Stomach (tissue), 9 donors: ENCODE measurements around the gene KRT15. TPM values are rescaled to one million over a fixed set of nuclear protein-coding genes. Genes with fewer than 3 reads are reported as not detected.

ENCODE experiments used
- DNase-seq, 2 donors: peaks; one replicate each; pipeline versions ENCODE4 v3.0.0 to v3.0.0-alpha.2; 2013 to 2019
- H3K27ac ChIP-seq, 5 donors: fragments of 200-600 bp in 4 of 5; sonication (generic) in 4 of 5; one replicate each; pipeline ENCODE4 v1.5.1; 2013 to 2019; ENCODE audit warnings: mild to moderate bottlenecking in 1 of 5, moderate library complexity in 1 of 5
- H3K27me3 ChIP-seq, 3 donors: fragments of 200-600 bp; sonication (generic); one replicate each; pipeline ENCODE4 v1.5.1; 2017 to 2019; ENCODE audit warnings: mixed run types in 1 of 3
- H3K36me3 ChIP-seq, 4 donors: fragments of 200-600 bp; sonication (generic); 1 replicate in 3 of 4; 2 replicates in 1 of 4; pipeline ENCODE4 v1.5.1; 2016 to 2019
- H3K4me1 ChIP-seq, 4 donors: fragments of 200-600 bp; sonication (generic); one replicate each; pipeline ENCODE4 v1.5.1; 2016 to 2019
- H3K4me3 ChIP-seq, 4 donors: fragments of 200-600 bp; sonication (generic) in 3 of 4; one replicate each; pipeline ENCODE4 v1.5.1; 2016 to 2019; ENCODE audit warnings: mild to moderate bottlenecking in 1 of 4
- H3K9me3 ChIP-seq, 4 donors: fragments of 200-600 bp; sonication (generic); one replicate each; pipeline ENCODE4 v1.5.1; 2016 to 2019
- CTCF ChIP-seq, 7 experiments: fragments of 450-650 bp in 4 of 7; fragments of 200-600 bp in 3 of 7; sonication (generic) in 3 of 7; IDR thresholded peaks; one replicate each; pipeline ENCODE4 v1.5.1; 2016 to 2019; ENCODE audit warnings: antibody characterized with exemption in 7 of 7, control low read depth in 2 of 7, mild to moderate bottlenecking in 1 of 7
- EP300 ChIP-seq: sonication (generic); formaldehyde crosslinking; IDR thresholded peaks from one replicate; pipeline ENCODE4 v1.6.1; 2017; ENCODE audit warnings: antibody characterized with exemption
- POLR2A ChIP-seq, 4 donors: fragments of 450-650 bp; IDR thresholded peaks; one replicate each; pipeline ENCODE4 v1.6.1; 2016; ENCODE audit warnings: antibody characterized with exemption in 4 of 4, control low read depth in 2 of 4, mild to moderate bottlenecking in 1 of 4, moderate library complexity in 1 of 4
- POLR2AphosphoS5 ChIP-seq, 3 donors: sonication (generic); formaldehyde crosslinking; IDR thresholded peaks; one replicate each; pipeline ENCODE4 v1.6.1; 2016; ENCODE audit warnings: antibody characterized with exemption in 3 of 3
- WGBS, 5 donors: extraction: QIAGEN DNeasy Blood & Tissue Kit in 3 of 5; methylation state at CpG; one replicate each; pipeline versions ENCODE4 v1.1.5 to v1.1.7; 2013 to 2018; 5-methylcytosine and 5-hydroxymethylcytosine counted together
- intact Hi-C: fragments of 100-400 bp; cut with DNase I; formaldehyde crosslinking; loops from one replicate; pipeline ENCODE4 v1.15.1; 2023; ENCODE audit warnings: low total_unique reads
- polyA plus RNA-seq, 3 donors: library from polyadenylated mRNA; stranded (reverse); fragments of 200-250 nt; gene quantifications; one replicate each; pipeline ENCODE4 v1.2.3, GENCODE V29; 2013
- total RNA-seq, 5 donors: library from RNA; depleted of rRNA; stranded (reverse); fragments of >200 nt; gene quantifications; one replicate each; pipeline versions ENCODE4 v1.1.0 to v1.2.3, GENCODE V29; 2014 to 2016
- donor health status: healthy with polysubstance abuse.
- donor health status: Bipolar disorder and iron deficiency.
- donor health status: healthy.

The KRT15 gene
- total and polyA plus RNA-seq, 8 donors: 1.4 to 3,416 (median 2.6) TPM; not detected in 1

GRCh38 chr17:41521574-41522261 is 3.0 kb upstream of the KRT15 start:
- TF ChIP-seq POLR2AphosphoS5 (IDR thresholded peaks at IDR 0.05) (peak in 1 of 3 donors; percentile 44), EP300 (no peak)
- peak; percentile 51 to 92 for DNase-seq
- intact Hi-C loops: no loop called here
- Histone ChIP-seq H3K27me3 (peaks cover 0 to 24% (median 1%) of the 10 kb centered on the region in 3 donors), H3K4me1 (peaks cover 4 to 51% (median 33%) of the 10 kb centered on the region in 4 donors), H3K36me3 (peaks cover 0 to 20% (median 16%) of the 10 kb centered on the region in 4 donors), H3K4me3 (no peak overlapping the region), H3K27ac (peak overlapping the region; percentile 32 to 73 (median 65)), H3K9me3 (no peaks in the 10 kb centered on the region)
- 54 to 62% (median 59%) methylated on average over 6 of the region's 6 CpGs for WGBS, 5 donors

GRCh38 chr17:41520821-41521521 is 2.3 kb upstream of the KRT15 start:
- no peak for TF ChIP-seq CTCF (IDR thresholded peaks at IDR 0.05)
- TF ChIP-seq POLR2A (IDR thresholded peaks at IDR 0.05): no peak
- TF ChIP-seq EP300: no peak
- TF ChIP-seq POLR2AphosphoS5 (IDR thresholded peaks at IDR 0.05): no peak
- Histone ChIP-seq H3K27ac (peak overlapping the region in 4 of 5 donors; percentile 1 to 73 (median 60)), H3K9me3 (no peaks in the 10 kb centered on the region), H3K4me1 (peaks cover 4 to 51% (median 33%) of the 10 kb centered on the region in 4 donors), H3K4me3 (no peak overlapping the region), H3K27me3 (peaks cover 0 to 22% (median 0%) of the 10 kb centered on the region in 3 donors), H3K36me3 (peaks cover 0 to 20% (median 16%) of the 10 kb centered on the region in 4 donors)
- 33 to 42% (median 36%) methylated on average over 10 of the region's 10 CpGs for WGBS, 5 donors
- DNase-seq: peak in 1 of 2 donors; percentile 63
- intact Hi-C loops: no loop called here

DNA sequence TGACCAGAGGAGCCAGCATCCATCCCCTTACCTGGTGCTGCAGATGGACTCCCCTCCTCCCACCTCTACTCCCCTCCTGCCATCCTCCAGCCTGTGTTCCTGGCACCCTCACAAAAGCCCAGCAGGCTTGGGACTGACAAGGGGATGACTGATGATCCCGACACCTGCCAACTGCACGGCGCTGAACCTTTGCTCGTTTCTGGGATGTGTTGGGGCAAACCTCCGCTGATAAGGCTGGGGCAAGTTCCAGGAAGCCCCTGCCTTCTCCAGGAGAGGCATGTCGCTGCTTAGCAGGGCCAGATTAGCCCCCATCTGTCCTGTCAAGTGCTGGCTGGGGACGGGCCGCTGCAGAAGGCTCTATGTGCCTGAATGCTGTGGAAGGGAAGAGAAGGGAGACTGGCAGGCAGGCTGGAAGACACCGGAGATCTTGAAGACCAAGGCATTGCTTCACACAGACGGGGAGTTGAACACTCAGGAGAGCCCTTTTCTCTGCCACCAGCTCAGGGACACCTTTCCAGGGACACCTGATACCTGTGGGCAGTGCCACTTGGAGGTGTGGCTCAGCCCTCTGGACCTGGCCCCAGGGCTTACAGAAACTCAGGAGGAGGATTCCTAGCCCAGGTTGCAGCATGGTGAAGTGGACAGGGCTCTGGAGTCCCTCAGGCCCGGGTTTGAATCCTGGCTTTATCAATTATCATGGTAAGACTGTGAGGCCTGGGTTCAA is 973 bp upstream of the KRT15 start:
- H3K27ac ChIP-seq: no peak overlapping the region
- 31 to 50% (median 41%) methylated on average over 8 to 11 of the region's 11 CpGs for WGBS, 5 donors

DNA sequence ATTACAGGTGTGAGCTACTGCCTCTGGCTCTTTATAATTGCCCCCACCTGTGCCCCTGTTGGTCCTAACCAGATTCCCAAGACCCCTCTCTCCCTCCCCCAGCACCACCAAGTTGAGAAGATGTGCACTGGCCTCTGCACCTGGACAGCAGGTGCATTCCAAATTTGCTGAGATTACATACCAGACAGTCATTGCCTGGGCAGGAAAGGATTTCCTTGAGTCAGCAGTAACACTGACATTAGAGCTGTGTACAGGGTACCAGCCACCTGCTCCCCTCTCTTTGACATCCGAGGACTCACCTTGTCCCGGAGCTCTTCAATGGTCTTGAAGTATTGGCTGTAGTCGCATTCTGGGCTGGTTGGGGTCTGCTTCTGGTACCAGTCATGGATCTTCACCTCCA is 659 bp downstream of the KRT15 start:
- Histone ChIP-seq H3K4me1 (peaks cover 4 to 24% (median 20%) of the 10 kb centered on the region in 4 donors), H3K4me3 (no peak overlapping the region), H3K27me3 (peaks cover 0 to 22% (median 0%) of the 10 kb centered on the region in 3 donors), H3K27ac (no peak overlapping the region), H3K36me3 (no peaks in the 10 kb centered on the region), H3K9me3 (no peaks in the 10 kb centered on the region)
- TF ChIP-seq CTCF (IDR thresholded peaks at IDR 0.05): no peak
- TF ChIP-seq POLR2AphosphoS5 (IDR thresholded peaks at IDR 0.05): no peak
- TF ChIP-seq POLR2A (IDR thresholded peaks at IDR 0.05): no peak
- TF ChIP-seq EP300: no peak
- intact Hi-C loops: no loop called here
- no peak for DNase-seq
- WGBS, 5 donors: 83 to 91% (median 86%) methylated on average over 3 of the region's 3 CpGs

More for the DNA sequence above, 973 bp upstream of the KRT15 start:
- TF ChIP-seq CTCF (IDR thresholded peaks at IDR 0.05) (no peak), EP300 (no peak), POLR2A (IDR thresholded peaks at IDR 0.05) (no peak), POLR2AphosphoS5 (IDR thresholded peaks at IDR 0.05) (no peak)
- intact Hi-C loops: no loop called here
- Histone ChIP-seq H3K9me3 (no peaks in the 10 kb centered on the region), H3K36me3 (peaks cover 0 to 12% (median 11%) of the 10 kb centered on the region in 4 donors), H3K27me3 (peaks cover 0 to 22% (median 0%) of the 10 kb centered on the region in 3 donors), H3K4me3 (no peak overlapping the region), H3K4me1 (peaks cover 4 to 40% (median 27%) of the 10 kb centered on the region in 4 donors)
- peak in 1 of 2 donors; percentile 81 for DNase-seq
